ENCODE data around the gene RAPGEF4. TPM values are rescaled to one million over a fixed set of nuclear protein-coding genes. Genes with fewer than 3 reads are reported as not detected.
A peak's percentile ranks its signal among the peaks of the same experiment; 100 is the strongest.

RAPGEF4 gene
- total and polyA plus RNA-seq, 2 of the 13 experiments (the other 11 are each of a cell fraction or from before 2014, with no cell fraction given), result 0.78 to 0.91 TPM

GRCh38 chr2:172967036-172967982 lies 231.7 kb downstream of the RAPGEF4 start (continued):
- TF ChIP-seq SNAPC4 (CRISPR knock-in tag; IDR thresholded peaks at IDR 0.05), result no peak
- peak; percentile 83; the same call in 1 of the 2 replicates for TF ChIP-seq ZNF816 (CRISPR knock-in tag; IDR thresholded peaks at IDR 0.05; ENCODE audit: borderline replicate concordance)
- TF ChIP-seq, protein P1, sequence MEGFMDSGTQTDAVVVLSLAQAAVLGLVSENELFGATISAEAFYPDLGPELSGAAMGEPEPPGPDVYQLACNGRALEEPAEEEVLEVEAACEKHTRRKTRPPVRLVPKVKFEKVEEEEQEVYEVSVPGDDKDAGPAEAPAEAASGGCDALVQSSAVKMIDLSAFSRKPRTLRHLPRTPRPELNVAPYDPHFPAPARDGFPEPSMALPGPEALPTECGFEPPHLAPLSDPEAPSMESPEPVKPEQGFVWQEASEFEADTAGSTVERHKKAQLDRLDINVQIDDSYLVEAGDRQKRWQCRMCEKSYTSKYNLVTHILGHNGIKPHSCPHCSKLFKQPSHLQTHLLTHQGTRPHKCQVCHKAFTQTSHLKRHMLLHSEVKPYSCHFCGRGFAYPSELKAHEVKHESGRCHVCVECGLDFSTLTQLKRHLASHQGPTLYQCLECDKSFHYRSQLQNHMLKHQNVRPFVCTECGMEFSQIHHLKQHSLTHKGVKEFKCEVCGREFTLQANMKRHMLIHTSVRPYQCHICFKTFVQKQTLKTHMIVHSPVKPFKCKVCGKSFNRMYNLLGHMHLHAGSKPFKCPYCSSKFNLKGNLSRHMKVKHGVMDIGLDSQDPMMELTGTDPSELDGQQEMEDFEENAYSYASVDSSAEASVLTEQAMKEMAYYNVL (CRISPR knock-in tag; IDR thresholded peaks at IDR 0.05; ENCODE audit: borderline replicate concordance), result no peak; the same call in 1 of the 2 replicates
- no peak for TF ChIP-seq CBX1 (IDR thresholded peaks at IDR 0.05; ENCODE audit: low read depth)
- peak; percentile 90 for TF ChIP-seq RXRB (CRISPR knock-in tag; IDR thresholded peaks at IDR 0.05; ENCODE audit: borderline replicate concordance)
- no peak for TF ChIP-seq SNRNP70 (IDR thresholded peaks at IDR 0.05; ENCODE audit: low read depth, low read length)
- TF ChIP-seq YEATS2 (CRISPR knock-in tag; IDR thresholded peaks at IDR 0.05; ENCODE audit: borderline replicate concordance), result no peak
- no peak for TF ChIP-seq PAWR (CRISPR knock-in tag; IDR thresholded peaks at IDR 0.05; ENCODE audit: borderline replicate concordance)
- no peak for TF ChIP-seq ZBTB3 (CRISPR knock-in tag; IDR thresholded peaks at IDR 0.05; ENCODE audit: borderline replicate concordance, low read depth)
- TF ChIP-seq PHF5A (CRISPR knock-in tag; IDR thresholded peaks at IDR 0.05; ENCODE audit: low read depth, unreplicated experiment), result no peak
- peak; percentile 77; the same call in 1 of the 2 replicates for TF ChIP-seq FLYWCH1 (CRISPR knock-in tag; IDR thresholded peaks at IDR 0.05)
- TF ChIP-seq, protein P2, sequence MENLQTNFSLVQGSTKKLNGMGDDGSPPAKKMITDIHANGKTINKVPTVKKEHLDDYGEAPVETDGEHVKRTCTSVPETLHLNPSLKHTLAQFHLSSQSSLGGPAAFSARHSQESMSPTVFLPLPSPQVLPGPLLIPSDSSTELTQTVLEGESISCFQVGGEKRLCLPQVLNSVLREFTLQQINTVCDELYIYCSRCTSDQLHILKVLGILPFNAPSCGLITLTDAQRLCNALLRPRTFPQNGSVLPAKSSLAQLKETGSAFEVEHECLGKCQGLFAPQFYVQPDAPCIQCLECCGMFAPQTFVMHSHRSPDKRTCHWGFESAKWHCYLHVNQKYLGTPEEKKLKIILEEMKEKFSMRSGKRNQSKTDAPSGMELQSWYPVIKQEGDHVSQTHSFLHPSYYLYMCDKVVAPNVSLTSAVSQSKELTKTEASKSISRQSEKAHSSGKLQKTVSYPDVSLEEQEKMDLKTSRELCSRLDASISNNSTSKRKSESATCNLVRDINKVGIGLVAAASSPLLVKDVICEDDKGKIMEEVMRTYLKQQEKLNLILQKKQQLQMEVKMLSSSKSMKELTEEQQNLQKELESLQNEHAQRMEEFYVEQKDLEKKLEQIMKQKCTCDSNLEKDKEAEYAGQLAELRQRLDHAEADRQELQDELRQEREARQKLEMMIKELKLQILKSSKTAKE (CRISPR knock-in tag; IDR thresholded peaks at IDR 0.05; ENCODE audit: borderline replicate concordance), result no peak
- TF ChIP-seq RAD21 (CRISPR knock-in tag; IDR thresholded peaks at IDR 0.05), result no peak
- TF ChIP-seq HOXA7 (CRISPR knock-in tag; IDR thresholded peaks at IDR 0.05), result no peak
- TF ChIP-seq ZZZ3 (CRISPR knock-in tag; IDR thresholded peaks at IDR 0.05; ENCODE audit: borderline replicate concordance), result no peak
- TF ChIP-seq, protein P3, sequence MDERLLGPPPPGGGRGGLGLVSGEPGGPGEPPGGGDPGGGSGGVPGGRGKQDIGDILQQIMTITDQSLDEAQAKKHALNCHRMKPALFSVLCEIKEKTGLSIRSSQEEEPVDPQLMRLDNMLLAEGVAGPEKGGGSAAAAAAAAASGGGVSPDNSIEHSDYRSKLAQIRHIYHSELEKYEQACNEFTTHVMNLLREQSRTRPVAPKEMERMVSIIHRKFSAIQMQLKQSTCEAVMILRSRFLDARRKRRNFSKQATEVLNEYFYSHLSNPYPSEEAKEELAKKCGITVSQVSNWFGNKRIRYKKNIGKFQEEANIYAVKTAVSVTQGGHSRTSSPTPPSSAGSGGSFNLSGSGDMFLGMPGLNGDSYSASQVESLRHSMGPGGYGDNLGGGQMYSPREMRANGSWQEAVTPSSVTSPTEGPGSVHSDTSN (CRISPR knock-in tag; IDR thresholded peaks at IDR 0.05), result no peak
- TF ChIP-seq SAFB2 (CRISPR knock-in tag; IDR thresholded peaks at IDR 0.05; ENCODE audit: borderline replicate concordance, low read depth), result no peak; the same call in 1 of the 2 replicates
- no peak for TF ChIP-seq HMGA1 (CRISPR knock-in tag; conservative IDR thresholded peaks at IDR 0.05)

Data from HepG2 (cell line).